HG03558 (cell line): Measurements from ENCODE around the gene FRMD4A.

Experiments used
- ATAC-seq: cut with Tn5 transposase; IDR thresholded peaks from one replicate; pipeline ENCODE4 v1.9.1; 2021; ENCODE audit warnings: moderate number of reproducible peaks; ENCODE audit not compliant: unreplicated experiment; ENCODE audit errors: extremely low read depth

FRMD4A gene

DNA sequence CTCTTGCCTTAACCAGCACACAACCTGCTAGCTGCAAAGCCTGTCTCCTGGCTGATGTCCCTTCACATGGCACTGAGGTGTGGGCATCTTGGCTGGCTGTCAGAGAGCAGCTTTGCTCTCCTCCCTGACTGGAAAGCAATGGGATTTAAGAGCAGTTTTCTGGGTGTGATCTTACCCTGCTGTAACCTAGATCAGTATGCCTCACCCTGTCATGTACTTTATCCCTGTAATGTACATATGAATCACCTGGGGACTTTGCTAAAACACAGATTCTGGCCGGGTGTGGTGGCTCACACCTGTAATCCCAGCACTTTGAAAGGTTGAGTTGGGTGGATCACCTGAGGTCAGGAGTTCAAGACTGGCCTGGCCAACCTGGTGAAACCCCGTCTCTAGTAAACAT, 209.9 kb downstream of the FRMD4A start:
- ATAC-seq: no peak

DNA sequence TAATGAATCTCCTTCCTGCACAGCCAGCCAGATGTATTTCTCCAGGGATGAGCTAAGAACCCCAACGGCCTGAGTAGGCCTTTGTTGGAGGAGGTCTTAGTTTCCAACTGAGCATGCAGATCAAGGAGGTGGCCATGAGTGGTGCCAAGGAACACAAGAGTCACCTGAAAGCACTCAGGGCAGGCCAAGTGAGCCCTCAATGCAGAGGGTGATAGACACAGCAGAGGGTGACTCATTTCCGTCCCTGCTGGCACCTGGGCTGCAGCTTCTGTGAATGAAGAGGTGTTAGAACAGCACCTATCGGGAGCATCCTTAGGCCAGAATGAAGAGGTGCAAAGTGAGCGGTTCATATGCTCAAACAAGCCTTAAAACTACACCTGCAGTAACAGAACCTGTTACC, 211.8 kb downstream of the FRMD4A start:
- no peak for ATAC-seq

DNA sequence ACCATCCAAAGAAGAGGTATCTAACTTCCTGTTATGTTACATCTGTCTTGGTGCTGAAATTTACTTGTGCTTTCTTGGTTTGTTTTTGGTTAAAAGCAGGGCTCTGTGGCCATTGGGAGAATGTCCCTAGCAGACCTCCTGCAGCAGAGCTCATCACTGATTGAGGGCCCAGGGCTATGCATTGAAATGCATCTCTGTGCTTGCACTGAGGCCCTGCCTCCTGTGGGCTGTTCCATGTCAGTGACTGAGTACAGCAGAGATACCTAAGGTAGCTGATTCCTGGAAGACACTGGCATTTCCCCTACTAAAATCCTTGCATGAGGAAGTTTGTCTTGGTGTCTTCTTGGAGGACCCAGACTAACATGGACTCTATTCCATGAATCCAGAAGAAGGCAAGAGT, 213.9 kb downstream of the FRMD4A start:
- no peak for ATAC-seq

DNA sequence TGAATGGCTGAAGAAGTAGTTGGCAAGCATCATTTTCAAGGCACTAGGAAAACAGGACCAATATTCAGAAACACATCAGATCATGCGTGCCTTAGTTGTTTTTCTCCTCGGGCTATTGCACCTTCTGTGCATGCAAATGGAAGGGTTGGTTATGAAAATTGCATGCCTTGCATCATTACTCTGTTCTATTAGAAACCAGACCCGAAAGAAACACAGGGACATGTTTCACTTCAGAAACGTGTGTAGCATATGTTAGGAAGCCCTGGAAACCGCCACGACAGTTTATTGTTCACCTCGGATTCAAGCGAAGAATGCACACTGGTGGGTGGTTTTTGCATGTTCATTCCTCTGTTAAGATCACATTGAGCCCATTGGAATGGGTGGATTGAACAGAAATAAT, 214.7 kb downstream of the FRMD4A start:
- ATAC-seq: no peak

DNA sequence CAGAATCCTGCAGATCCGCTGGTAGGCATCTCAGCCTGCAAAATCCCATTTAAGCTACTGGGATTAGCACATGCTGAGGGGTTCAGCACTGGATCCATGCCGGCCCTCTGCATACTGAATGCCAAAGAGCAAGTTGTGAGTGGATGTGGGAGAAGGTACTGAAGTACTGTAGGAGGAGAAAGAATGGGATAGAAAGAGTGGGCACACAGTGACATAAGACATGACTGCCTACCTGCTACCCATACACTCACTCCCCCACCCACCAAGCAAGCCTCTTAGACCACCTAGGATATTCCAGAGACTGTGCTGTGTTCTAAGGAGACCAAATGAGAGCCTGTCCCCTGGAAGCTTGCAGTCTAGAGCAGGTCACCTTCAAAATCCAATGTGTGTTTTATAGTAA, 215.9 kb downstream of the FRMD4A start:
- no peak for ATAC-seq

DNA sequence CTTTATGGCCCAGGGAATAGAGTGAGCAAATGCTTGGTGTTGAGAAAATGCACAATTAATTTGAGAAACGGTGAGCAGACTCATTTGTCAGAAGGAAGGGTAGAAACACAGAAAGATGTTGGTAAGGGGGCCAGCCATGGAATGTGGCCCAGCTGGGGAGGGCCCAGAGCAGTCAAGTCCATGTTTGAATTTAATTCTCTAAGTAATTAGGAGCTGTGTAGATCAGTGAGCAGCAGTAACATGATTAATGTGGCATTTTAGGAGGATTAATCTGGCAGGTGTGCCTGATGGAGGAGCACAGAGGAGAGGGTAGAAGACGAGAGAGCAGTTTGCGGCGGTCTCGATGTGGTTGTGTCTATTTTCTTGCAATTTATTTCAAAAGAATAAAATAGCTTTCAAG, 218.7 kb downstream of the FRMD4A start:
- no peak for ATAC-seq

DNA sequence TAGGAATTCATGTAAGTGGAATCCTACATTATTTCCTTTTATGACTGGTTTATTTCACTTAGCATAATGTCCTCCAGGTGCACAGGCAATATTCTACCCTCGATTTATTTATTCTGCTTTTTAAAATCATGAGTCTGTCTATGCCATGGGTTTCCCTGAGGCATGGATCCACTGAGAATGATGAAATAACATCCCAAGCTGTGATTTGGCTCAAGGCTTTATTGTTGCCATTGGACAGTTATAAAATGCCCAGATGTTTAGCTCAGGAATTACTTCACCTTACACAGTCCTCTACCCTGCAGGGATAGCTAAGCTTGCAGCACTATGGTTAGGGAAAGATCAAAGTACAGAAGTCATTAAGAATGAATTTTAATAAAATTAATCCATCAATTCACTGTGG, 219.5 kb downstream of the FRMD4A start:
- no peak for ATAC-seq

DNA sequence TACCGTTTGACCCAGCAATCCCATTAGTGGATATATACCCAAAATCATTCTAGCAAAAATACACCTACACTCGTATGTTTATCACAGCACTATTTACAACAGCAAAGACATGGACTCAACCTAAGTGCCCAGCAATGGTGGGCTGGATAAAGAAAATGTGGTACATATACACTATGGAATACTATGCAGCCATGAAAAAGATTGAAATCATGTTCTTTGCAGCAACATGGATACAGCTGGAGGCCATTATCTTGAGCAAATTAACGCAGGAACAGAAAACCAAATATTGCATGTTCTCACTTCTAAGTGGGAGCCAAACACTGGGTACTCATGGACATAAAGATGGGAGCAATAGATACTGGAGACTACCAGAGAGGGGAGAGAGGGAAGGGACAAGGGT, 223.9 kb downstream of the FRMD4A start:
- ATAC-seq: no peak

DNA sequence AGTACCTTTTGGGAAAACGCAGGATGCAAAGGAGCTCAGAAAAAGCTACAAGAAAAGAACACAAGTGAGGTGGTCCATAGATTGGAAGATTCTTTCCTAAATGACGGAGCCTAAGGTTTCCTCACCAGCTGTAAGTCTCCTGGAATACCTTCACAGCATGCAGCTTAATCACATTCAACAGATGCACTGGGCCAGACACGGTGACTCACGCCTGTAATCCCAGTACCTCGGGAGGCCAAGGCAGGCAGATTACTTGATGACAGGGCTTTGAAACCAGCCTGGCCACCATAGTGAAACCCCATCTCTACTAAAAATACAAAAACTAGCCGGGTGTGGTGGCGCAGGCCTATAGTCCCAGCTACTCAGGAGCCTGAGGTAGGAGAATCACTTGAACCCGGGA, 228.7 kb downstream of the FRMD4A start:
- ATAC-seq: no peak

DNA sequence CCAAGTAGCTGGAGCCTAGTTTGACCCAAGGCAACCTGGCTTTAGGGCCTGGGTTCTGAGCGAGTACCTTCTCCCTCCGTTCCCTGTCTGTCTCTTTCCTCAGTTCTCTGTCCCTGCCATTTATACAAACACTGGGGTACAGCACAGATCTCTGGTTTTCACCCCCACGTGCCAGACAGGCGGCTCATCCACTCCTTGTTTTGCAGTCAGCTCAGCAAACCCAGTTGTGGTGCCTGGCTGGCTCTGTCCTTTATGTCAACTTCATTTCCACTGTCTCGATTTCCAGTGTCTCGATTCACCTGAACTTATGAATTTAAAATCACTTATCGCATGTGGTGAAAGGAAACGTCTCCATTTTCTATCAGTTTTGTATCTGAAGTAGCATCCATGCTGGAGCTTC, 230.8 kb downstream of the FRMD4A start:
- no peak for ATAC-seq

DNA sequence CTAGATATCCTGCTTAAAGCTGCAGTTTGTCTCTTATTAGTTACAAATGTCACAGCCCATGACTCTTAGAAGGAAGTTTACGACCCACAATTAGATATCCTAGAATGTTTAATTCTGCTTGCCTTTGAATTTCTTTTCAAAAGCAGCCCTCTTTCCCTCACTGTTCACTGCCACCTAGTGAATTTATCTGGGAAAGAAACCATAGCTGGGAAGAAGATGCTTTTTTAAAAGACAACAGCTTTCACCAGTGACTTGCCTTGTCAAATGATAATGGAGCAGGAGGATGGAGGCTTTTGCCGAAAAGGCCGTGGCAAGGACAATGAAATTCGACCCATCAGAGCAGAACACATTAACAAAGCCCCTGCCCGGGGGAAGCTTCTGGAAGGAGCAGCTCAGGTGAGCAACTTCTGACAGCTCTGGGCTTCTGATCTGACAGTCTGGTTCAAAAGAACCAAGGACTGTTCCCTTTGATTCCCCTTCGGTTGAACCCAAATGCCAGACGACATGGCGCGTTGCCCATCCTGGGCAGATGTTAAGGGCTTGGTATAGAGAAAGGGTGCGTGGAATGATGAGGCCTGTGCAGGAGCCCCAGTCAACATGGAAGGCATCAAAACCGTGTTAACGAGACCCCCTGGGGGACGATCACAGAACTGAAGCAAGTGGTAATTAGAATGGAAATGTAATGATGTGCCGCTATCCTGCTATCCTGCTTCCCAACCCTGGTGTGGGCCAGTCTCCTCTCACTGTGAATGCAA, 236.8 kb downstream of the FRMD4A start:
- ATAC-seq: no peak

DNA sequence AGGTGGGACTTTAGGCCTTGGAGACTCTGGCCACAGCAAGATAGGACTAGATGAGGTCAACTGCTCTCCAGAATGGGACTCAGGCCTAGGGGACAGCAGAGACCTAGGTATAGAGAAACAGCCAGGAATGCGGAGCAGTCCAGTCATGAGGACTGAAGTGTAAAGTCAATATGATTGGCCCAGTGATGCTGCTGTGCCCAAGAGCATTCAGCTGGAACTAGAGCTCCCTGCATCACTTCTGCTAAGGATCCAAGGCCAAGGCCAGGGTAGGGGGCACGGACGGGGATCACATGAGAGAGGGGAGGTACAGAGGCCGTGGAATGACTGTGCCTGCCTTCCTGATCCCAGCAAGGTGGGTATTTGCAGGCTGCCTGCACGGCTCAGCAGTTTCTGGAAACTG, 237.9 kb downstream of the FRMD4A start:
- no peak for ATAC-seq

DNA sequence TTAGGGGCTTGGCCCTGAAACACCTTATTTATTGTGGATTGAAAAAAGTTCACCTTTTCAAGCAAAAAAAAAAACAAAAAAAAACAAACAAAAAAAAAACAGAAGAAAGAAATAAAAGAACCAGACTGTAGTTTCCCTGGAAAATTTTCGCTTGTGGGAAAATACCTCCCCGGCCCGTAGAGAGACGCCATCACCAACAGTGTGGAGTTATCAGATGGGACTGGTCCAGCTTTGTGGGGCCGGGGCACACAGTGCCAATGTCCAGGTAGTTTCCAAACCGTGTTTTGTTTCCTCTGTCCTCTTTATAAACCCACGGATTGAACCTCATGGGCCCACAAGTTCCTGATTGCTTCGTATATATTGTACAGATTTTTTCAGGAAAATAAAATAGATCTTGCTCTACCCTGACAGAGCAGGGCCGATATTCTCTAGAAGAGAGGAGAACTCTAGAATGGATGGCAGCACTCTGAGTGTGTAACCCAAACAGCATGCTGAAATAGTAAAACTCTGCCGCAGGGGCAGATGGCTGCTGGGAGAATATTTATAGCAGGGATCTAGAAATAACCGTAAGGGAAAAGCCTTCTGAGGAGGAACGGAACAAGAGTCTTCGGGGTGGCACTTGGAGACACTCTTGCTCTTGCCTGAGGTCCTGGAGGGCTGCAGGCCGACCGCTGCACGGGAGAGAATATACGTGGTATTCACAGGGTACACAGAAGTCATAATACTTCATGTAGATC, 241.0 kb downstream of the FRMD4A start:
- ATAC-seq: no peak

DNA sequence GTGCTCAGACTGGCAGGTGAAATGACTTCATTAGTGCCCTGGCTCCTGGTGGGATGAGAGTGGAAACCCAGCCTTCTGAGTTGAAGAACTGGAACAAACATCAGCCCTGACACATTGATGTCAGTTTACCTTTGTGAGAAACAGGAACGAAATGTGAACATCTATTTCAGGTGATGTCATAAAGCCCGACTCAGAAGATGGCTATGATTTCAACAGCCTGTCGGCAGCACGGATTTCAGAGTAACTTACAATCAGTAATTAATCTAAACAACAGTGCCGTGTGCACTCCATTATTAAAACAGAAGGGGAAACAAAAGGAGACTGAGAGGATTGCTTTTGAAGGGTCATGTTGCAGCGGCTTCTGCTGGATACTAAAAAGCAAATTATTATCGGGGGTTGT, 243.2 kb downstream of the FRMD4A start:
- no peak for ATAC-seq

DNA sequence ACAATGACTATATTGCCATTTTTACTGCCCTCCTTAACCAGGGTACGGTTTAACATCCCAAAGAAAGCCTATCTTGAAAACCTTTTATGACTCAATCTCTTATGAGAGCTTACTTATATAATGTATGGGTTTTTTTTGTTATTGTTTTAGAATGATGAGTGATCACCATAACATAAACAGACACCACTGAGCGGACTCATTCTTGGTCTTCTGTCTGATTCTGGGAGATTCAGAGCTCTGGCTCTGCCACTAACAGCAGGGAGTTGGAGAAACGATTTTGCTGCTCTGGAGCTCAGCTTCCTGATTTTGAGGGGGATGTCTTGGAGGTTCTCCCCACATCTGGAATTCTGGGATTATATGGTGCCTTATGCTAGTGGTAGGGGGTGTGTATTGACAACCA, 244.1 kb downstream of the FRMD4A start:
- ATAC-seq: no peak

DNA sequence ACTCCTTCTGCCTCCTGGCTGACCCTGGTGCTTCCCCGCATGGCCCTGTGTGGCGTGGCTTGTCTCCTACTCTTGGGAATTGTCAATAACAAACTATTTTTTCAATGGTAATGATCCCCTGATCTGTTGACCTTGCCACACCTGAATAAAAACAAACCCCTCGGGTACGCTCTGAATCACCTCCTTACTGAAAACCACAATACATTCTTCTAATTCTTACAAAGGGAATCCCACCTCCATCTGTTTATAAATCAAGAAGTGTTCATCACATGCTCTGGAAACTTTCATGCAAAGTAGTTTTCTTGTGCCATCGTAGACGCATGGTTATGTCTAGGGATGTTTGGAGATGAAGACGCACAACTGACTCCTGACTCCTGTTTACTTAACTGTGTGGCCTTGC, 245.8 kb downstream of the FRMD4A start:
- ATAC-seq: no peak

DNA sequence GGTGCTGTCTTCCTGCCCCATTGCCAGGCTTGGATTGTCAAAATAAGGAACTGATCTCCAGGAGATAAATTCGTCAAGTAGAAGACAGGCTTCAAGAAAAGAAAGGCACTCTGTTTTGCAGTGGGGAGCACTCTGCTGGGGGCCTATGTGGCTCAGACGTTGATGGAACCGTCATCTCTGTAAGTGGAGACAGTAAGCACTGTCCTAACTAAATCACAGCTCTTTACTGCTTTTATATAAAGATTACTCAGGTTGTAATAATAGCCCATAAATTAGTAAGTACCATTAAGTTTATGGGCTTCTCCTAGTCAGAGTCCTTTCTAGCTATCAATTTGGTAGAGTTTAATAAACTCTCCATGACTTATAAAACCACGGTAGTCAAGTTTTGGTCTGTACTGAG, 249.9 kb downstream of the FRMD4A start:
- no peak for ATAC-seq

DNA sequence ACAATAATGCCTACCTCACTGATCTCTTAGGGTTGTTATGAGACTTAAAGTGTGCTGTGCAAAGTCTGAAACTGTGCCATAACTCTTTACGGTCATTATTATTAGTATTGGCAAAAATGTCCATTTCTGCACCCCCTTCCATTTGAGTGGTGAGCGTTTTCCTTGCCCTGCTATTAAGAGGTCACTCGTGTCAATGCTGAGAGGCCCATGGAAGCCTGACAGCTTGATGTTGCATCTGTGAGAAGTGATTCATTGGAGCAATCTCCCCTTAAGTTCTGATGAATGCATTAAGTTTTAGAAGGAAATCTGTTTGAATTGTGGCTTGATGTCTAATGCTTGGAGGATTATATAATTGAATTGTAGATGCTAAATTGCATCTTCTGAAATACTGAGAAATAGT, 253.3 kb downstream of the FRMD4A start:
- no peak for ATAC-seq

DNA sequence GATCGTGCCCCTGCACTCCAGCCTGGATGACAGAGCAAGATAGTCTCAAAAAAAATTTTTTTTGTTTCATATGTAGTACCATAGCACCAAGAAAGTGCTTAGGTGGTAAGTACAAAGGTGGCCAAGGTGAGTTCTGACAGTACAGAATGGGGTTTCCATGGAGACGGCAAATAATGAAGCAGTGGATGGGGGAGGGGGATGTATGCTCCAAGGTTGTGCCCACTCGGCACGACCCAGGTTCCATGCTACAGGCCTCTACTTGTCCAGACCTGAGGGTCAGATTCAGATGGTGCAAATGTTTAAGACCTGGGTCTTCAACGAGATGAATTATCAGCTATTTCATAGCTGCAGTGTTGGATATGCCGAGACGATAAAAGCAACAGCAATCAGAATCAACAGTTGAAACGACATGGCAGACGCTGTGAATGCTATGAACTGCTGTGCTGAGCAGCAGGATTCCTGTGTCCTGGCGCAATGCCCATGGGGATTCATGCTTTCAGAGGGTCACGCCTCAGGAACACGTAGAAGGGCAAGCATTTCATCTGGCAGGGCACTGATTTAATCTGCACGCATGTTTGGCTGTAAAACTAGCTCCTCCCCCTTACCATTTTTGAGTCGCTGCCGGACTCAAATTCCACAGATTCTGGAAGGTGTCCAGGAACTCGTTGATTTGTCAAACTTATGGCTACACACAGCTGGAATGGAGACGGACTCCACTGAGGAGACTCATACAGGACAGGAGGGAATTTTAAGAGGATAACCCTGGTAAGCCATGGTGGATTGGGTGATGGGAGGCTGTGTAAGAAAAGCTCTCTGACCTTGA, 256.5 kb downstream of the FRMD4A start:
- ATAC-seq: no peak

DNA sequence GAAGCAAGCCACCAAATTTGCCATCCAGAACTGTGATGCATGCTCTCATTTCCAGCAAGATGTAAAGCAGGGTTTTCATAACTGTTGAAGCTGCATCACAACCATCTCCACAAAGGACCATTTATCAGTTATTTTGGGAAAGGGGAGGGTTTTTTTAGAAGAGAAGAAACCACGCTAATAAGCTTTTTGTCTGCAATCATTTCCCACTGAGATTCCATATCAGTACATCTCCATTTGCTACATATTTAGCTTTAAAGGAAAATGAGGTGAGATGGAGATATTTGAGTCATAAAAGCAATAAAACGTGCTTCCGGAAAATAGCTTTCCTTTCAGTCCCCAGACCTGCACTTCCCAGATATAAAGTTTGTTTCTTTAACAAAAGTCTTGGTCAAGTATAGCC, 258.2 kb downstream of the FRMD4A start:
- ATAC-seq: no peak

DNA sequence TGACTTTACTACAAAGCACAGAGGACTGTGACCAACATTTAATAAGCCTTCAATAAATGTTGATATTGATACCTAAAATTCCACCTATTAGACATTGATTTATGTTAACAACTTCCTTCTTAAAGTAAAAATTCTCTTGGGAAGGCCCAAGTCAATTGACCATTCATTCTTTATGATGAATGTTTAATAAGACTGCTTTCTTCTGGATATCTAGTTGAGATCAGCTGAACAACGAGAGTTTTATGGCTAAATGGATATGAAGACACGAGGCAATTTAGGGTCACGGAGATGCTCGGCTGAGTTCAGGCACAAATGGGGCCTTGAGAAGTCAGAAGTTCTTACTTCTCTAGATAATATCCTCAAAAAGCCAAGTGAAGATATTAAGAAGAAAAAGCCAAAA, 258.8 kb downstream of the FRMD4A start:
- ATAC-seq: no peak
